Measurements from ENCODE around the gene MBTPS1.

DNA sequence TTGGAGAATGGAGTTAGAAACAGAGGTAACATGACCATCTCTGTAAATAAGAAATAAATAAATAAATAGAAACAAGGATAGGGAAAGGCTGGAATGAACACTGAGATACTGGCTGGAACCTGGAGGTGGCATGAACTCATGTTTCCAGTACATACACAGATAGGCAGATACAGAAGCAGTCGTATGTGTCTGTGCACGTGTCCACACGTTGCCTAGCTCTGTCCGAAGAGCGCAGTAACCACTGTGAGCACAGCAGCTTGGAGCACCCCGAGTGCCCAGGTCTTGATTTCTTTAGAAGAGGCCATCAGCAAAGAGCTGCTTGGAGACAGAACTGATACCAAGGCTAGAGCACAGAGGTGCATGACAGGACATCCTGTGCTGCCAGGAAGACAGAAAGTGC, 37.1 kb downstream of the MBTPS1 start:
- TF ChIP-seq CTCF (IDR thresholded peaks at IDR 0.05; ENCODE audit: low read depth, low read length): no peak
- TF ChIP-seq EZH2phosphoT487 (IDR thresholded peaks at IDR 0.05; ENCODE audit: low read depth): no peak
